LNCaP clone FGC (cell line): ENCODE results near the gene TTYH1.
"Not testable (repeated sequence)": the region's sequence is repeated elsewhere in the genome, so short reads cannot be mapped to it uniquely, and the experiment has no call there.

Source experiments
- DNase-seq: peaks from one replicate; pipeline ENCODE4 v3.0.0-alpha.2; 2011; ENCODE audit warnings: low read depth
- H3K4me3 ChIP-seq: 2 replicates; pipeline ENCODE4 v1.5.1; 2011; ENCODE audit warnings: mild to moderate bottlenecking, low read depth, low read length, control low read depth
- CTCF ChIP-seq: IDR thresholded peaks from 2 replicates; pipeline ENCODE4 v1.5.1; 2012; ENCODE audit warnings: mild to moderate bottlenecking; ENCODE audit not compliant: control insufficient read depth, insufficient read depth; ENCODE audit errors: extremely low read depth

TTYH1 gene

DNA sequence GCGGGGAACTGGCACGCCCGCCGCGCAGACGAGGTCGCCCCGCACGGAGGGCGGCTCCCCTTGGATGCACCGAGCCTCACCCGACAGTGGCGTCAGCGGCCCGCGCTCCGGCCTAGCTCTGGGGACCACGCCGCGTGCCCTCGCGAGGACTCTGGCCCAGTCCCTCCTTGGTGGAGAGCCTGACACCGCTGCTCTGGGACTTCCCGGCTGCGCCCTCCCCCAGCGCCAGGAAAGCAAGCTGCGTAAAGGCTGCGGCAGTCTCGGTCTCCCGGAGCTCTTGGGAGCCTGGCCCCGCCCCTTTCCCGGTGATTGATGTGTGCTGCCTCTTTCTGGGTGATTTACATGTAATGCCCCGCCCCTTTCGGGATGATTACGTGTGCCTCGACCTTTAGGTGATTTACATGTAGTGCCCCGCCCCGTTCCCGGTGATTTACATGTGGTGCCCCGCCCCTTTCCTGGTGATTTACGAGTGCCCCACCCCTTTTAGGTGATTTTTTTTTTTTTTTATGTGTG is 48.3 kb downstream of the TTYH1 start, which contains the start of gene LENG9:
Gene LENG9, minus strand, starts transcription at position 248 of the 513 bp plus-strand sequence. CDS start 252 bp downstream, outside the sequence.
- DNase-seq = peak; percentile 100
- H3K4me3 ChIP-seq = peak within 1 kb of the TSS; percentile 58
- TF ChIP-seq CTCF = no peak

- no peak for TF ChIP-seq CTCF
Measured at GRCh38 chr19:54464044-54464629, 48.9 kb downstream of the TTYH1 start.

DNA sequence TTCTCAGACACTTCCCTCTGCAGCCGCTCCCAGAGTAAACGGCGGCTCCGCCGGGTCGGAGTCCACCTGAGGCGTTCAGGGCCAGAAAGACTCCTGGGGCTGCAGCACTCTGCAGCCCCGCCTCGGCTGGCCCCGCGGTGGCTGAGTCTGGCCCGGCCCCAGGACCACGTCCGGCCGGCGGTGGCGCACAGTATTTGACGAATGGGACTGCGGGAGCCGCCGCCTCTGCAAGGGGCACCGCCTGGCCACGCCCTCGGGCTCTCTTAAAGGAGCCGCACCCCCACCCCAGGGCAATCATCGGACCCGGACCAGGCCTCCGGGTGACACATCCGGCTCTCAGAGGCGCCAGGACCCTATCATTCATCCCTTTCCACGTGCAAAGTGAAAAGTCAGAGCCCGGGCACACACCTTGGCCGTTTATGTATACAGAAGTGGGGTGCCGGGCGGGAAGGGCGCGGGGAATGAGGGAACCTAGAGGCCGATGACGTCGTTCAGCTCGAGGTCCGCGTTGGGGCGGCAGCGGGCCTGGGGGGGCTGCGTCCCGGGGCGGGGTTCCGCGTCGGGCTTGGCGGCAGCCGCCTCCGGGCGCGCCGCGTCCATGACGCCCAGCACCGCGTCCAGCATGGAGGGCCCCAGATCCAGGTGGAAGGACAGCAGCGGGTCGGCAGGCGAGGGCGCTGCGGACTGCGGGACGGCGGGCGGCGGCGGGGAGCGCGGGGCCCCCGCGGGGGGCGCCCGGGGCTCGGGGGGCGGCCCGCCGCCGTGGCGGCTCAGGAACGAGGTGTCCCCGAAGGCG is 49.6 kb downstream of the TTYH1 start:
- H3K4me3 ChIP-seq = peak overlapping the region; percentile 58
- TF ChIP-seq CTCF = no peak
- DNase-seq = peak; percentile 64

More at GRCh38 chr19:54464044-54464629, 48.9 kb downstream of the TTYH1 start:
- DNase-seq = peak; percentile 100
- peak overlapping the region; percentile 58 for H3K4me3 ChIP-seq

DNA sequence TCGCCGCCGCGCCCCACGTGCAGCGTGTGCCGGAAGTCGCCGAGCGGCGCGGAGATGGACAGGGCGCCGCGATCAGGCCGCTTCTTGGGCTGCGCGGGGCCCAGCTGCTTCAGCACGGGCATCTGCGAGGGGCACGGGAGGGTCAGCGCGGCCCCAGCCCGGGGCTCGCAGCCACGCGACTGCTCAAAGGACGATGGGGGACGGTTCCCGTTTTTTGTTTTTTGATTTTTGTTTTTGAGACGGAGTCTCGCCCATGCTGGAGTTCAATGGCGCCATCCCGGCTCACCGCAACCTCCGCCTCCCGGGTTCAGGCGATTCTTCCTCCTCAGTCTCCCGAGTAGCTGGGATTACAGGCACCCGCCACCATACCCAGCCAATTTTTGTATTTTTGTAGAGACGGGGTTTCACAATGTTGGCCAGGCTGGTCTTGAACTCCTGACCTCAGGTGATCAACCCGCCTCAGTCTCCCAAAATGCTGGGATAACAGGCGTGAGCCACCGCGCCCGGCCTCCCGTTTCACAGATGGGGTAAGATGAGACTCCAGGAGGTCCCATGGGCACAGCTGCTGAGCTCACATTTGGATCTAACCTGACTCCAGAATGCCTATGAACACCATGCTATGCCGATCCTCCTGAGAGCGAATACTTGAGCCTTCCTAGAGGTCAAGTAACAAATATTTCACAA is 50.3 kb downstream of the TTYH1 start:
- no peak overlapping the region for H3K4me3 ChIP-seq
- no peak for DNase-seq
- TF ChIP-seq CTCF = no peak

- not testable (repeated sequence) for DNase-seq, H3K4me3 ChIP-seq
Measured at GRCh38 chr19:54466110-54466480, 50.8 kb downstream of the TTYH1 start.

GRCh38 chr19:54469496-54469934 is 54.3 kb downstream of the TTYH1 start:
- no peak for TF ChIP-seq CTCF
- H3K4me3 ChIP-seq = no peak overlapping the region
- DNase-seq = no peak
